ENCODE measurements around the gene IGF2BP1.

DNA sequence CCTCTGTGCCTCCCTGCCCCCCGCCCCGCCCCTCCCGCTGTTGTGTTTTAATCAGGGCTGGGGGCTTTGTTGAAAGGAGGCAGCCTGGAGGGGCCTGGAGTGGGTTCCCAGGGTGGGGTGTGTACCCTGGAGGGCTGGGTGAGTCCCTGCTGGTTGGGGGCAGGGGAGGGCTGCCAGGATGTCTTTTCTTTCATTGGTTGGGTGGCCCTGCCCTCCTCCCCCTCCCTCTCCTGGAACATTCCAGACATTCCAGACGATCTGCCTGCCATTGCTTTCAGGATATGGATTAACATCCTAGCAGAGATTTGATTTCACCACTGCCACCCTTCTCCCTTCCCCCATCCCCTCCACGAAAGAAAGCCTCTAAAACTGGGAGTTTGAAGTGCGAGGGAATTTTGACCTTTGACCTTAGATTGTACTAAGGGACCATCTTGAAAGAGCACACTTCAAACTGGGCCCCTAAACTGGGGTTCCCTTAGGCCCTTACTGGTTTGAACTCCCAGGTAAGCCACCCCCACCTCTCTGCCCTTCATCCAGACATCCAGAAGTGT lies 25.3 kb downstream of the IGF2BP1 start:
- no peak for TF ChIP-seq POLR2A (IDR thresholded peaks at IDR 0.05; ENCODE audit: extremely low read depth, insufficient read length)
- TF ChIP-seq, protein P1, sequence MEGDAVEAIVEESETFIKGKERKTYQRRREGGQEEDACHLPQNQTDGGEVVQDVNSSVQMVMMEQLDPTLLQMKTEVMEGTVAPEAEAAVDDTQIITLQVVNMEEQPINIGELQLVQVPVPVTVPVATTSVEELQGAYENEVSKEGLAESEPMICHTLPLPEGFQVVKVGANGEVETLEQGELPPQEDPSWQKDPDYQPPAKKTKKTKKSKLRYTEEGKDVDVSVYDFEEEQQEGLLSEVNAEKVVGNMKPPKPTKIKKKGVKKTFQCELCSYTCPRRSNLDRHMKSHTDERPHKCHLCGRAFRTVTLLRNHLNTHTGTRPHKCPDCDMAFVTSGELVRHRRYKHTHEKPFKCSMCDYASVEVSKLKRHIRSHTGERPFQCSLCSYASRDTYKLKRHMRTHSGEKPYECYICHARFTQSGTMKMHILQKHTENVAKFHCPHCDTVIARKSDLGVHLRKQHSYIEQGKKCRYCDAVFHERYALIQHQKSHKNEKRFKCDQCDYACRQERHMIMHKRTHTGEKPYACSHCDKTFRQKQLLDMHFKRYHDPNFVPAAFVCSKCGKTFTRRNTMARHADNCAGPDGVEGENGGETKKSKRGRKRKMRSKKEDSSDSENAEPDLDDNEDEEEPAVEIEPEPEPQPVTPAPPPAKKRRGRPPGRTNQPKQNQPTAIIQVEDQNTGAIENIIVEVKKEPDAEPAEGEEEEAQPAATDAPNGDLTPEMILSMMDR (IDR thresholded peaks at IDR 0.05; ENCODE audit: low read depth, low read length) = no peak

All from NB4 (cell line).